ENCODE measurements around the gene DCST1. TPM values are rescaled to one million over a fixed set of nuclear protein-coding genes. Genes with fewer than 3 reads are reported as not detected.

The DCST1 gene
- total and polyA plus RNA-seq, 2 donors (not counting 3 experiments of a cell fraction or from before 2014, with no cell fraction given) = not detected

DNA sequence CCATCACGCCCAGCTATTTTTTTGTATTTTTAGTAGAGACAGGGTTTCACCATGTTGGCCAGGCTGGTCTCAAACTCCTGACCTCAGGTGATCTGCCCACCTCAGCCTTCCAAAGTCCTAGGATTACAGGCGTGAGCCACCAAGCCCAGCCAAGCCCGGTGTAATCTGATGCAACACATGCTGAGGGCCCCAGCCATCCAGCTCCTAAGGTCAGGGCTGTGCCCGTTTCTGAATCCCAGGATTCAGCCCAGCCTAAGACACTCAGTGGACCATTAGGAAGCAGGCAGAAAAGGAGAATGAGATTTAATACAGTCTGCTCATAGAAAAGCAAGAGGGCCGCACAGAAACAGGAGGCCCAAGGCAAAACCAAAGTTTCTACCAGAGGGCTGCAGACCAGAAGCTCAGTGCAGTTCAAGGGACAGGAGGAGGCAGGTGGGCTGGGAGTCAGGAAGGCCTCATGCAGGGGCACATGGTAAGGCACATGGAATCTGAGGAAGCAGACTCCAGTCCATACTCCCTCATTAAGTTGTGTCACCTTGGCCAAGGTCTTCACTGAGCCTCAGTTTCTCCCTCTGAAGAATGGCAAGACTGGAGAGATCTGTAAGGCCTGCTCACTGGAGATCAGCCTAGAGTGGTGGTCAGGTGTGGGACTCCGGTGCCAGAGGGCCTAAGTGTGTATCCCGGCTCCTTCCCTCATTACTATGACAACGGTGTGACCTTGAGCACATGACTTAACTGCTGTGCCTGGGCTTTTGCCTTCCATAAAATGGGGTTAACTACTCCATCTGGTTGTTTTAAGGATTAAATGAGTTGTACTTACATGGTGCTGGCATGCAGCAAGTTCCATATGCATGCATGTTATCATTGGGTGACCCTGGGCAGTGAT, 15.1 kb downstream of the DCST1 start:
- intact Hi-C loops (cut with micrococcal nuclease) (no loop called here), dilution Hi-C loops (cut with MboI; ENCODE audit: extremely low pct_ligation_motif_present, low sequenced_read_pairs) (no loop called here)
- H3K4me3 ChIP-seq (replicated peaks in 1 of 3; ENCODE audit: insufficient read depth in 1 of 3, low read depth in 1 of 3, low read length in 3 of 3) = no peak overlapping the region
- ChIA-PET POLR2A (no interaction called here), CTCF (interaction anchor here (0.8 to 2.0 kb wide), 3 partner anchors 8 to 37 kb away, joined by 3 to 14 read pairs (median 3); no protein-coding TSS in a partner anchor)
- FAIRE-seq (no peak), DNase-seq (ENCODE audit: low read depth, low spot score) (no peak)
- H3K9ac ChIP-seq (replicated peaks; ENCODE audit: extremely low read depth, insufficient read depth, low read length) = no peak overlapping the region
- H3K27me3 ChIP-seq (ENCODE audit: control insufficient read depth in 2 of 2, insufficient read depth in 2 of 2, low read length in 2 of 2) = no peaks in the 10 kb centered on the region
- peaks cover 36% of the 10 kb centered on the region for H3K4me1 ChIP-seq (ENCODE audit: control insufficient read depth, extremely low read depth, insufficient read depth, low read length)
- no peak overlapping the region for H2AFZ ChIP-seq (ENCODE audit: low read depth, low read length)
- no peaks in the 10 kb centered on the region for H3K9me3 ChIP-seq (replicated peaks; ENCODE audit: control insufficient read depth, insufficient read depth, low read length)
- H3K4me2 ChIP-seq (ENCODE audit: insufficient read depth, low read length) = no peak overlapping the region
- H3K36me3 ChIP-seq (ENCODE audit: control insufficient read depth in 2 of 2, extremely low read depth in 1 of 2, insufficient read depth in 2 of 2, low read length in 2 of 2) = no peaks in the 10 kb centered on the region
- BruUV-seq (replicated peaks) = no TSS peak
- no peak for TF ChIP-seq GATA2 (IDR thresholded peaks at IDR 0.05; ENCODE audit: insufficient read depth, insufficient read length, low read depth, low read length)
- TF ChIP-seq, protein P1, sequence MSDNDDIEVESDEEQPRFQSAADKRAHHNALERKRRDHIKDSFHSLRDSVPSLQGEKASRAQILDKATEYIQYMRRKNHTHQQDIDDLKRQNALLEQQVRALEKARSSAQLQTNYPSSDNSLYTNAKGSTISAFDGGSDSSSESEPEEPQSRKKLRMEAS (IDR thresholded peaks at IDR 0.05; ENCODE audit: insufficient read depth, insufficient read length) = no peak
- no peak for TF ChIP-seq MYC (IDR thresholded peaks at IDR 0.05; ENCODE audit: low read depth, low read length)
- TF ChIP-seq FOS (IDR thresholded peaks at IDR 0.05; ENCODE audit: borderline replicate concordance, insufficient read depth, low read length) = no peak
- no peak for TF ChIP-seq JUN (IDR thresholded peaks at IDR 0.05; ENCODE audit: borderline replicate concordance, insufficient read depth, insufficient read length, low read depth)
- no peak for TF ChIP-seq POLR2A (IDR thresholded peaks at IDR 0.05; ENCODE audit: low read depth, low read length)
- TF ChIP-seq, protein P2, sequence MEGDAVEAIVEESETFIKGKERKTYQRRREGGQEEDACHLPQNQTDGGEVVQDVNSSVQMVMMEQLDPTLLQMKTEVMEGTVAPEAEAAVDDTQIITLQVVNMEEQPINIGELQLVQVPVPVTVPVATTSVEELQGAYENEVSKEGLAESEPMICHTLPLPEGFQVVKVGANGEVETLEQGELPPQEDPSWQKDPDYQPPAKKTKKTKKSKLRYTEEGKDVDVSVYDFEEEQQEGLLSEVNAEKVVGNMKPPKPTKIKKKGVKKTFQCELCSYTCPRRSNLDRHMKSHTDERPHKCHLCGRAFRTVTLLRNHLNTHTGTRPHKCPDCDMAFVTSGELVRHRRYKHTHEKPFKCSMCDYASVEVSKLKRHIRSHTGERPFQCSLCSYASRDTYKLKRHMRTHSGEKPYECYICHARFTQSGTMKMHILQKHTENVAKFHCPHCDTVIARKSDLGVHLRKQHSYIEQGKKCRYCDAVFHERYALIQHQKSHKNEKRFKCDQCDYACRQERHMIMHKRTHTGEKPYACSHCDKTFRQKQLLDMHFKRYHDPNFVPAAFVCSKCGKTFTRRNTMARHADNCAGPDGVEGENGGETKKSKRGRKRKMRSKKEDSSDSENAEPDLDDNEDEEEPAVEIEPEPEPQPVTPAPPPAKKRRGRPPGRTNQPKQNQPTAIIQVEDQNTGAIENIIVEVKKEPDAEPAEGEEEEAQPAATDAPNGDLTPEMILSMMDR (IDR thresholded peaks at IDR 0.05; ENCODE audit: extremely low read depth in 1 of 2, insufficient read depth in 1 of 2, low read depth in 1 of 2, low read length in 2 of 2) = no peak
- no peak for TF ChIP-seq POLR2AphosphoS5 (IDR thresholded peaks at IDR 0.05; ENCODE audit: insufficient read depth, low read depth, low read length)
- no peak for TF ChIP-seq EZH2 (IDR thresholded peaks at IDR 0.05; ENCODE audit: borderline replicate concordance, low read depth, low read length, severe bottlenecking)
- no peaks in the 10 kb centered on the region for H4K20me1 ChIP-seq (replicated peaks; ENCODE audit: control insufficient read depth, extremely low read depth, insufficient read depth, low read length)
- peaks cover 17% of the 10 kb centered on the region for H3K79me2 ChIP-seq (ENCODE audit: control insufficient read depth, insufficient read depth, low read length)
- H3K27ac ChIP-seq (ENCODE audit: insufficient read depth, low read depth, low read length) = no peak overlapping the region
- H3K9me1 ChIP-seq (replicated peaks; ENCODE audit: control insufficient read depth, extremely low read depth, insufficient read depth, low read length) = no peaks in the 10 kb centered on the region
